ENCODE results near the gene PAM.

PAM gene

GRCh38 chr5:102809033-102809432 lies 53.9 kb downstream of the PAM start:
- peak in 1 of 51 donors; percentile 2 for DNase-seq

DNA sequence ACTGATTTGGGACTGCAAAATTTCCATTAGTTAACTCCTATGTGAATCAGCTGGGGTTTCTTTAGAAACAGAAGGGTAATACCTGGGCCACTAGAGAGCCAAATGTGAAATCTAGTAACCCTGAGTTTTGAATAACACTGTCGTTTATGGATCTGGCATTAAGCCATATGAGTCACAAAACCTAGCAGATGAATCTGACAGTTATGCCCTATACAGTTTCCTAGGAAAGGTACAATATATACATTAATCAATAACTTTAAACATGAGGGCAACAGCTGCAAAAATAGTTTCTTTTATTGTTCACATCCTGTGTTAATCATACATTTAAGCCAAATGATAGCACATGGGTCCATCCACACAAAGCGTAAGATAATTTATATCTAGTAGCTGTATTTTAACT lies 56.9 kb downstream of the PAM start:
- DNase-seq = no peak

DNA sequence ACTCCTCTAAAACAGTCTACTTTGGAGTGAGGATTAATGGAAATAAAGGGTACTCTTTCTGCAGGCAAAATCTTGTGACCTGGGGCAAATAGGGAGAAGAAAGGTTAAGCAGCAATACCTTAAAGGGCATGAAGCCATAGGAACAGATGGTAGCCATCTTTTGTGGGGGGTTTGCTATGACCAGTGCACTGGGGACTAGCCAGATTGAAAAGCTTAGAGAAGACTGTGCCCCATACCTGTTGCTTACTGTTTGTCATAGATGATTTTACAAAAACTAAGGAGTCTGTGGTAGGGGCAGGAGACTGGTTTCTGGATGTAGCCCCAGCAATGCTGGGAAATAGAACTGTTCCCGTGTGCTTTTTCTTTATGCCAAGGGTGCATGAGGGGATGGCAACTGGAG lies 58.6 kb downstream of the PAM start:
- DNase-seq = no peak

DNA sequence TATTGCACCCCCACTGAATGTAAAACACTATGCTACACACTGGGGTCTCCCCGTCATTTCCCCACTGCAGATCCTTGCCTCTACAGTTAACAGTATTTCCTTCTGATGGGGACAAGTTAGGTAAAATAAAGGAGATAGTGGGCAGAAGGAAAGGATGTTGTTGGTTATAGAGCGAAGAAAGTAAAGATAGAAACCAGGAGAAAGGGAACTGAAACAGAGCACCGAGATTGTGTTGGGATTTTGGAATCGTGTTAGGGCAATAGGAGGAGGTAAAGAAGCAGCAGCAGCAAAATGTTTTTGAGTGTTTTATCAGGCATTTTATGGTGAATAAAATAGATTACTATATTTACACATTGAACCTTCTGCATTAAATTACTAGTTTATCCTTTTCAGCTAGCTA lies 60.0 kb downstream of the PAM start:
- DNase-seq = no peak

DNA sequence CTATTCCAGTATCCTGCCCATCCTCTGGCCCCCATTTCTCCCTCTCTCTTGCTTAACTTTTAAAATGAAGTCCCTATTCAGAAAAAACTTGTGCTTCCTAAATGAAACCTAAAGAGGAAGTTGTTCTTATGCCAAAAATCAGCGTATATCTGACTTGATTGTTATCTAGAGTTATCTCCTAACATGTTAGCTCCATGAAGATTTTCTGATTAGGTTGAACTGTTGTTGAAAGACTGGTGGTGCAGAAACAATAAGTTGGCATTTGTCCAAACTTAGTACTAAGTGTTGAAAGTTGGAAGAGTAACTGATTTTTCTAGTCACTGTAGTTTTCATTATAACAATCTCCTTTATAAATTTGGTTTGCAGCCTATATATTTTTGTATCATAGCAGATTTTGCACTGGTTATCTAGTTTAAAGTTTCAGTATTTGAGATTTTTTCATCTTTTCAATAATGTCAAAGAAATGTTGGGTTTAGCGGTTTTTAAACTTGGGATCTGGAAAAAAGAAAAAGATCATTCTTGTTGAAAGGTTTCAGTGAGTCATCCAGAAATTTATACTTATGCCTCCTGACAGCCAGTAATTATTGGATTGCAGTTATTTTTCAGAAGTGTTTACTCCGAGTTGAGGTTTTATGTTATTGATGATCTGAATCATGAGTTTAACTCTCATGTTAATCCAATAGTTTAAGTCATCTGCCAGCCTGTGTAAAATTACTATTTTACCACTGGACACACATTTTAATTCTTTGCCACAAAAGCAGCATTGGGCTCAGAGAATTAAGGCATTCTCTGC lies 60.6 kb downstream of the PAM start:
- DNase-seq = no peak

- no peak for DNase-seq
Measured at GRCh38 chr5:102818345-102818744, 63.2 kb downstream of the PAM start.

DNA sequence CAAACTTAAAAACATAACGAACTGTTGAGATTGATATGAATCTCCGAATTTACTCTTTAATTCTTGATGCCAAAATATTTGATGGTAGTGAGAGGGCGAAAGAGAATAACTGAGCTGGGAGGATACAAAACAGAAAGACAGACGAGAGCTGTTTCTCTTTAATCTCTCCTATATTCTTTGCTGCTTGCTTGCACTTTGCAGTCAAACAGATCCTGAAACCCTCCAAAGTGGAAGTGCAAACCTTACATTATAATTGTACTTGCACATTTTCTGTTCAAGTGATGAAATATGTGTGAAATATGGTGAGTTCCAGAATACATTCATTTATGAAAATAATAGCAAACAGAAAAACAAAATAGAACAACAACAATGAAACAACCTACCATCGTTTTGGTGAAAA lies 63.8 kb downstream of the PAM start:
- no peak for DNase-seq

DNA sequence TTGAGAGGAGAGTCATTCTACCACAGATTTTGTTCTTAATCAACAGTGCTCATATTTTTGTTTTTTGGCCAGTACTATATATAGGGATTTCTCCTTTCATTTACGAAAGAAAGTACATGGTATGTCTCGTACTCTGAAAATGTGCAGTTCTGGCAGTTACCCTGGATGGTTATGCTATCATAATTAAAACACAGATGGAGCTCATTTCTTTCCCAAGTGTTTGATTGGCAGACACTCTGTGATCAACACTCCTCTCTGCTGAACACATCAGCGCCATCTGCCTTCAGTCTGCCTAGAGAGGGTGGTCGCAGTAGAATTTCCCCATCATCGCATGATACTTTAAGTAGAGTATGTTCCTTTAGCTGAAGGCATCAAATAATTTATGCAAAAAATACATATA lies 64.5 kb downstream of the PAM start:
- no peak for DNase-seq

GRCh38 chr5:102823441-102823874 lies 68.4 kb downstream of the PAM start:
- no peak for DNase-seq

- DNase-seq = no peak
Measured at GRCh38 chr5:102826629-102827028, 71.5 kb downstream of the PAM start.

DNA sequence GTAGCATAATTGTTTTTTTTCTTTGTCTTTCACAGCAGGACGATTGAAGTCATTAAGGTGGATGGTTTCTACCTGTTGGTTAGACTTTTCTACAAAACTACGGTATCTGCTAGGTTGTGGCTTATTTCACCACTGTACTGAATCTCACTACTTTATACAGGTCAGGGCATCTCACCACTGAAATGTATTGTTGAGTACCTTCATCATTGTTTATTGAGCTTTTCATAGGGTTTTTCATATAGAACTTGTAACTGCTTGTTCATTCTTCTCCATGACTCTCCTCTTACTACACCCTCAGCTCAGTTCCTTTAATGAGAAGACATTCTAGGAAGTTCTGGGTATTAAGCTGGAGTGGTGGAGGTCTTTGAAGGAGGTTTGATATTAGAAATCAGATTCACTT lies 75.1 kb downstream of the PAM start:
- no peak for DNase-seq

- no peak for DNase-seq
Measured at GRCh38 chr5:102832445-102832844, 77.3 kb downstream of the PAM start.

- DNase-seq = no peak
Measured at GRCh38 chr5:102833146-102833545, 78.0 kb downstream of the PAM start.

DNA sequence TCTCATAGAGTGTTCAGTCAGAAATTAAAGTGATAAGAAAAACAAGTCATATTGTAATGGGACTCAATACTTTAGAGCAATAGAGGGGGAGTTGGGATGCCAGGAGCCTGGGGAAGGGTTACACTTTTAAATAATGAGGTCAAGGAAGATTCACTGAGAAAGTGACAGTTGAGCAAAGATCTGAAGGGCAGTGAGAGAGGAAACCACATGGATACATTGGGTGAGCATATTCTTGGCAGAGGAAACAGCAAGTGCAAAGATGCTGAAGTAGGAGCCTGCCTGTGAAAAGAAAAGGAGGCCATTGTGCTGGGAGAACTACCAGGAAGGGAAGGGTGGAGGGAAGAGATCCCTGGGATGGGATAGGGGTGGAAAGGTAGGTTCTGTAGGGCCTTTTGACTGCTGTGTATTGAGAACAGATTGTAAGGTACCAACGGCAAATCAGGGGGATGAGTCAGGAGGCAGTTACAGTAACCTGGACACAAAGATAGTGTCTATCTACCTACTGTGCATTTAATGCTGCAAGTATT lies 79.4 kb downstream of the PAM start:
- DNase-seq = no peak

- DNase-seq = no peak
Measured at GRCh38 chr5:102835717-102836116, 80.6 kb downstream of the PAM start.

DNA sequence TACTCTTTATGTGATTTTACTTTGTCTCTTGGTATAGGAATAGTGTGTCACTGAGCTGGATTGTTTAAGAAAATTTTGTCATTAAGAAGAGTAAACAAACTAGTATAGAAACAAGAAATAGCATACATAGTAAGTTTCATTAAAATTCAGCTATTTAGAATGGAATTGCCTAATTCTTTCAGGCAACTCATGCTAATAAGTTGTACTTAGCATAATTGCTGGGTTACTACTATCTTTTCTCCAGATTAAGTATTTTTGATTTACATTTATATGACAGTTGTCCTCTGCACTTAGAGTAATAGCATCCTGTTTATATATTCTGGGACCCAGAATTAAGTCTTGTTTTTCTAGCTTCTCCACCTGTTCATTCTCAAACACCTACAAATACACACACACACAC lies 85.9 kb downstream of the PAM start:
- DNase-seq = no peak

DNA sequence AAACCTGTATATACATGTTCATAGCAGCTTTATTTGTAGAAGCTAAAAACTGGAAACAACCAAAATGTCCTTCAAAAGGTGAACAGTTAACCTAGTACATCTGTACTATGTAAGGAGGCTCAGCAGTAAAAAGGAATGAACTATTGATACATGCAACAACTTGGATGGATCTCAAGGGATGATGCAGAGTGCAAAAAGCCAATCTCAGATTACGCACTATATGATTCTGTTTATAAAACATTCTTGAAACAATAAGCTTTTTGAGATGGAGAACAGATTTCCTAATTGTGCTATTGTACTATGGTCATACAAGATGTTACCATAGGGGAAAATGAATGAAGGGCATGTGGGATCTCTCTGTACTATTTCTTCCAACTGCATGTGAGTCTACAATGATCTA lies 88.9 kb downstream of the PAM start:
- no peak for DNase-seq

GRCh38 chr5:102845041-102845440 lies 89.9 kb downstream of the PAM start:
- no peak for DNase-seq

GRCh38 chr5:102850503-102850902 lies 95.4 kb downstream of the PAM start:
- DNase-seq = no peak

DNA sequence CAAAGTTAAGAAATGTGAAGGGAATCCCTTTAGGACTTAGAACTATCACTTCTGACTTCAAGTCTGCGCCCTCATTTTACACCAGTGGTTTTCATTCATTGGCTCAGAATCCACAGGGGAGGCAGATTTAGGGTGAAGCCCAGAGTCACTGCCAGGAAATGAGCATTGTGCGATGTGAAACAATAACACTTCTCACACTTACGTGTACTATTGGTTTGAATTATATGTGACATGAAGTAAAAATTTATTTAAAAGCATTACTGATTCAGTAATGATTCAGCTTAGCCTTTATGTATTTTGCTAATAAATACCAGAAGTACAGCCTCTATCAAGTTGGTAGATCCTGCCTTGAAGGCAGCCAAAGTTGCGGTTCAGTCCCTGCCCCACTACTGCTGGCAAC lies 98.6 kb downstream of the PAM start:
- no peak for DNase-seq

GRCh38 chr5:102855681-102856388 lies 100.7 kb downstream of the PAM start:
- DNase-seq = no peak

DNA sequence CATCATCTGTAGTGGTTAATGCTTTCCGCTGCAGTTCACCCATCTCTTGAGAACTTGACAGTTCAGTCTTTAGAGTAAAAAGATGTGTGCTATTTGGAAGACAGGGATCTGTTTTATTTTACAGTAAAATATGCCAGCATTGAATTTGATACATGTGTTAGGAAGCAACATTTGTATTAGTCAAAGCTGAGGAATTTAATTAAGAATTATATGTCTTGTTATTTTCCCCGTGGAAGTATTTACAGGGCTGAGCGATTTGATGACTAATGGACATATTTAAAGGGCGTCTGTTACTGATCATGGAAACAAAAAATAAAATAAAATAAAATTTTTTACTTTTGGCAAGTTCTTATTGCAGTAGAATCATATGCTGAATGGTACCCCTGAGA lies 101.3 kb downstream of the PAM start:
- no peak for DNase-seq
